GM12873 (cell line): ENCODE data around the gene DNAAF3.

ENCODE experiments used
- CTCF ChIP-seq: IDR thresholded peaks from 2 replicates; pipeline ENCODE4 v1.5.1; 2012; ENCODE audit warnings: low read depth, mild to moderate bottlenecking, moderate library complexity, low read length, control low read depth; ENCODE audit not compliant: insufficient read depth; ENCODE audit errors: missing control alignments

DNAAF3 gene

GRCh38 chr19:55156202-55157063 lies 10.0 kb downstream of the DNAAF3 start:
- TF ChIP-seq CTCF: no peak

- TF ChIP-seq CTCF: no peak
Measured at GRCh38 chr19:55153652-55154264, 12.7 kb downstream of the DNAAF3 start.

GRCh38 chr19:55152017-55152416 lies 14.4 kb downstream of the DNAAF3 start:
- no peak for TF ChIP-seq CTCF

- TF ChIP-seq CTCF: no peak
Measured at GRCh38 chr19:55149078-55150003, 17.1 kb downstream of the DNAAF3 start, which contains the start of gene TNNT1. Gene TNNT1 (minus strand): TSS chr19:55149206. CDS start chr19:55147157, 2,049 bp downstream.

- TF ChIP-seq CTCF: no peak
Measured at GRCh38 chr19:55147545-55148251, 18.7 kb downstream of the DNAAF3 start.

GRCh38 chr19:55146705-55147273 lies 19.6 kb downstream of the DNAAF3 start:
- no peak for TF ChIP-seq CTCF
